Esophagus squamous epithelium (tissue), 5 donors: ENCODE measurements around the gene EMCN. TPM values are rescaled to one million over a fixed set of nuclear protein-coding genes. Genes with fewer than 3 reads are reported as not detected.
"Not testable (repeated sequence)": the region's sequence is repeated elsewhere in the genome, so short reads cannot be mapped to it uniquely, and the experiment has no call there.

Experiments used
- DNase-seq: peaks from one replicate; lab custom pipeline; 2025; lab: John Stamatoyannopoulos, UW
- H3K27ac ChIP-seq, 4 donors: fragments of 200-600 bp; sonication (generic); one replicate each; pipeline ENCODE4 v1.5.1; 2016 to 2019; ENCODE audit warnings: mild to moderate bottlenecking in 1 of 4
- H3K27me3 ChIP-seq, 4 donors: fragments of 200-600 bp; sonication (generic); 1 replicate in 3 of 4; 2 replicates in 1 of 4; pipeline versions ENCODE4 v1.5.1 to v1.6.0; 2017 to 2021; ENCODE audit warnings: antibody characterized with exemption in 1 of 4
- H3K36me3 ChIP-seq, 3 donors: fragments of 200-600 bp; sonication (generic); one replicate each; pipeline ENCODE4 v1.5.1; 2016 to 2019
- H3K4me1 ChIP-seq, 3 donors: fragments of 200-600 bp; sonication (generic); one replicate each; pipeline ENCODE4 v1.5.1; 2017 to 2019
- H3K4me3 ChIP-seq, 4 donors: fragments of 200-600 bp; sonication (generic); 1 replicate in 3 of 4; 2 replicates in 1 of 4; pipeline ENCODE4 v1.5.1; 2016 to 2019; ENCODE audit warnings: mild to moderate bottlenecking in 2 of 4, moderate library complexity in 1 of 4
- H3K9me3 ChIP-seq, 3 donors: fragments of 200-600 bp; sonication (generic); one replicate each; pipeline ENCODE4 v1.5.1; 2016 to 2019
- CTCF ChIP-seq, 6 experiments: fragments of 450-650 bp in 4 of 6; fragments of 200-600 bp in 2 of 6; sonication (generic) in 2 of 6; IDR thresholded peaks; one replicate each; pipeline ENCODE4 v1.5.1; 2016 to 2019; ENCODE audit warnings: antibody characterized with exemption in 6 of 6, mild to moderate bottlenecking in 4 of 6, moderate library complexity in 4 of 6
- POLR2A ChIP-seq, 4 donors: fragments of 450-650 bp; IDR thresholded peaks; one replicate each; pipeline ENCODE4 v1.6.1; 2017; ENCODE audit warnings: antibody characterized with exemption in 4 of 4, mild to moderate bottlenecking in 4 of 4, moderate library complexity in 3 of 4
- WGBS, 2 donors: methylation state at CpG; one replicate each; pipeline ENCODE4 v1.1.5; 2018; 5-methylcytosine and 5-hydroxymethylcytosine counted together
- intact Hi-C: fragments of 100-400 bp; cut with DNase I; formaldehyde crosslinking; loops from one replicate; pipeline ENCODE4 v1.15.0; 2022
- total RNA-seq, 4 donors: library from RNA; depleted of rRNA; stranded (reverse); fragments of >200 nt; gene quantifications; one replicate each; pipeline ENCODE4 v1.1.0, GENCODE V29; 2016
- donor health status: DM: yes; HTN: yes; CAD: no.

The EMCN gene
- total RNA-seq, 4 donors from 2014 or later, result 0.64 to 13.7 (median 7.8) TPM

- Histone ChIP-seq H3K4me1 (no peaks in the 10 kb centered on the region), H3K9me3 (peaks cover 0 to 15% (median 7%) of the 10 kb centered on the region in 3 donors), H3K4me3 (no peak overlapping the region), H3K27me3 (no peaks in the 10 kb centered on the region), H3K27ac (no peak overlapping the region), H3K36me3 (no peaks in the 10 kb centered on the region)
- DNase-seq, result no peak
- TF ChIP-seq CTCF (IDR thresholded peaks at IDR 0.05) (no peak), POLR2A (IDR thresholded peaks at IDR 0.05) (no peak)
- WGBS, 2 donors, result 65 to 66% methylated on average over 1 of the region's 1 CpG
- intact Hi-C loops, result no loop called here
Measured at GRCh38 chr4:100360211-100360610, 157.6 kb downstream of the EMCN start.

DNA sequence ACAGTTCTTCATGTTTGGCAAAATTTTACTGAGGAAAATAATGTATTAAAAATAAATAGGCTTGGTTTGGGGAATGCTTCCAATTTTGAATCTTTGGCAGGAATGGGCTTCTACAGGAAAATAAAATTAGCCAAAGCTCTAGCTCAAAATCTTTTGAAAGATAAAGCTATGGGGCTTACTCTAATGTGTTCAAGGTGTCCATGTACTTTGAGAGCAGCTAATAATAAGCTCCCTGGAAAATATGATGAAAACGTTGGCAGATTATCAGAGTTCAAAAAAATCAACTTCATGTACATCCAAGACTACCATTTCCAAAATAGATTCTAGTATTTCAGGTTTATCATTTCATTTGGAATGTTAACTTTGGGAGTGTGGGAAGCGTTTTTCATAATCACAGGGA, 158.4 kb downstream of the EMCN start:
- intact Hi-C loops, result no loop called here
- no peaks in the 10 kb centered on the region for H3K27me3 ChIP-seq
- TF ChIP-seq CTCF (IDR thresholded peaks at IDR 0.05) (no peak), POLR2A (IDR thresholded peaks at IDR 0.05) (no peak)

DNA sequence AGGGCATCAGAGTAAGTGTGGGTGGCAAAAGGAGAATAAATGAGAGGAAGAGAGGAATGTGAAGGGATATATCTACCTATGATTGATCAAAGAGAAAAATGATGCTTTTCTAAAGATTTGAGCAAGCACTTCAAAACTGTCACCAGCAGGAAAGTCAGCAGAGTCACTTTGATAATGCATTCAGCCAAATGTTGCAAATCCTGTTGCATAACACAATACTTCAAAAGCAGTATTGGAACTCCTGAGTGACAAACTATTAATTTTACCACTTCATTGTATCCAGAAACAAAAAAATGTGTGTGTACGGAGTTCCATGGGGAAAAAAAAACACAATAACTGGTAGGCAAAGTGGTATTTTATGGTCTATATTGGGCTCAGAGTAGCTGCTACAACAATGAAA, 160.3 kb downstream of the EMCN start:
- no peaks in the 10 kb centered on the region for H3K4me1 ChIP-seq
- no peak for TF ChIP-seq POLR2A (IDR thresholded peaks at IDR 0.05)
- no peaks in the 10 kb centered on the region for H3K36me3 ChIP-seq
- intact Hi-C loops, result no loop called here
- H3K27ac ChIP-seq, result no peak overlapping the region
- 85 to 90% methylated on average over 1 of the region's 1 CpG for WGBS, 2 donors
- peaks cover 0 to 15% (median 7%) of the 10 kb centered on the region in 3 donors for H3K9me3 ChIP-seq
- no peak overlapping the region for H3K4me3 ChIP-seq
- DNase-seq, result no peak
- H3K27me3 ChIP-seq, result no peaks in the 10 kb centered on the region

More for the DNA sequence above, 158.4 kb downstream of the EMCN start:
- DNase-seq, result no peak
- Histone ChIP-seq H3K9me3 (peaks cover 0 to 15% (median 7%) of the 10 kb centered on the region in 3 donors), H3K4me3 (no peak overlapping the region), H3K36me3 (no peaks in the 10 kb centered on the region), H3K27ac (no peak overlapping the region), H3K4me1 (no peaks in the 10 kb centered on the region)
- 21 to 39% methylated on average over 2 of the region's 2 CpGs for WGBS, 2 donors

DNA sequence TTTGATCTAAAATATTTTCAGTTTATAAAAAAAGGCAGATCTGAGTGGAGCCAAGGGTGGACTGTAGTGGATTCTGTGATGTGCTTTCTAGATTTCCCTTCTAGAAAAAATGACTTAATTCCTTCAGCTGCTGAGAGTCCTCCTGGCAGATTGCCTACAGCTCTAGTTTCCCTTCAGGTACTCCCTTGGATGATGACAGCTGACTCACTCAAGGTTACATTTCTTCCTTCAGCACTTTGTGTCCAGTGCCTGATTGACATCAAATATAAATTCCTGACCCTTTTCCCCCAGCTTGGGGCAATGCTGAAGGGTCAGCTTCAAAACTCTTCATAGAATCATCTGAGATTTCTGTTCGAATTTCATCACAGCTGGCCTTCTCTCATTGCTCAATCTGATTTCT, 161.7 kb downstream of the EMCN start:
- no peak for DNase-seq
- no peaks in the 10 kb centered on the region for H3K36me3 ChIP-seq
- 79 to 88% methylated on average over 1 of the region's 1 CpG for WGBS, 2 donors

DNA sequence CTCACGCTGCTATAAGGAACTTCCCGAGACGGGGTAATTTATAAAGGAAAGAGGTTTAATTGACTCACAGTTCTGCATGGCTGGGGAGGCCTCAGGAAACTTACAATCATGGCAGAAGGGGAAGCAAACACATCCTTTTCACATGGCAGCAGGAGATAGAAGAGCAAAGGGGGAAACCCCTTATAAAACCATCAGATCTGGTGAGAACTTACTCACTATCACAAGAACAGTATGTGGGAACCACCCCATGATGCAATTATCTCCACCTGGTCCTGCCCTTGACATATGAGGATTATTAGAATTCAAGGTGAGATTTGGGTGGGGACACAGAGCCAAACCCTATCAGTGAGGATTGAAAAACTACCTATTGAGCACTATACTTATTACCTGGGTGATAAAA, 165.5 kb downstream of the EMCN start:
- H3K27ac ChIP-seq, intact Hi-C loops, H3K9me3 ChIP-seq, H3K27me3 ChIP-seq, H3K4me3 ChIP-seq, H3K36me3 ChIP-seq, DNase-seq, H3K4me1 ChIP-seq: not testable (repeated sequence)
- 65 to 96% methylated on average over 3 of the region's 3 CpGs for WGBS, 2 donors

More for the DNA sequence above, 161.7 kb downstream of the EMCN start:
- Histone ChIP-seq H3K9me3 (peaks cover 0 to 15% (median 7%) of the 10 kb centered on the region in 3 donors), H3K4me3 (no peak overlapping the region), H3K27ac (no peak overlapping the region), H3K4me1 (no peaks in the 10 kb centered on the region), H3K27me3 (no peaks in the 10 kb centered on the region)
- intact Hi-C loops, result no loop called here
- TF ChIP-seq POLR2A (IDR thresholded peaks at IDR 0.05) (no peak), CTCF (IDR thresholded peaks at IDR 0.05) (no peak)

DNA sequence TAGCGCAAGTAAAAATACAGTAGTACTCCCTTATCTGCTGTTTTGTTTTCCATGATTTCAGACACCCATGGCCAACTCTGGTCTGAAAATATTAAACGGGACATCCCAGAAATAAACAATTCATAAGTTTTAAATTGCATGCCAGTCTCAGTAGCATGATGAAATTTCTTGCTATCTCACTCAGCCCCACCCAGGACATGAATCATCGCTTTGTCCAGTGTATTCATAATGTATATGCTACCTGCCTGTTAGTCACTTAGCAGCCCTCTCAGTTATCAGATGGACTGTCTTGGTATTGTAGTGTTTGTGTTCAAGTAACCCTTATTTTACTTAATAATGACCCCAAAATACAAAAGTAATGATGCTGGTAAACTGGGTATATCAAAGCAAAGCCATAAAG, 169.3 kb downstream of the EMCN start:
- H3K4me1 ChIP-seq, result no peaks in the 10 kb centered on the region
- H3K27me3 ChIP-seq, result no peaks in the 10 kb centered on the region
- TF ChIP-seq CTCF (IDR thresholded peaks at IDR 0.05) (no peak), POLR2A (IDR thresholded peaks at IDR 0.05) (no peak)
- no peaks in the 10 kb centered on the region for H3K36me3 ChIP-seq
- intact Hi-C loops, result no loop called here
- no peak overlapping the region for H3K4me3 ChIP-seq
- WGBS, 2 donors, result 66 to 70% methylated on average over 3 of the region's 3 CpGs
- no peak for DNase-seq
- H3K9me3 ChIP-seq, result no peaks in the 10 kb centered on the region
- H3K27ac ChIP-seq, result no peak overlapping the region
